Measurements from ENCODE around the gene KCNQ1OT1.

The KCNQ1OT1 gene

GRCh38 chr11:2666401-2666741, 33.4 kb downstream of the KCNQ1OT1 start:
- Histone ChIP-seq H3K9ac (ENCODE audit: low read depth, low read length, poor library complexity, severe bottlenecking) (no peak overlapping the region), H3K4me2 (ENCODE audit: low read depth, low read length, poor library complexity, severe bottlenecking) (no peak overlapping the region), H3K27me3 (ENCODE audit: insufficient read depth, low read length, poor library complexity, severe bottlenecking) (no peaks in the 10 kb centered on the region), H3K9me3 (ENCODE audit: insufficient read depth, low read depth, low read length) (peaks cover under 1% of the 10 kb centered on the region; the same call in 1 of the 2 replicates), H3K9me2 (replicated peaks; ENCODE audit: low read depth, low read length) (no peaks in the 10 kb centered on the region), H4K20me1 (ENCODE audit: insufficient read depth, low read length, poor library complexity, severe bottlenecking) (no peaks in the 10 kb centered on the region), H3K79me2 (ENCODE audit: insufficient read depth, low read length) (peaks cover 16% of the 10 kb centered on the region; the same call in 1 of the 2 replicates), H2AFZ (ENCODE audit: low read length) (no peak overlapping the region), H3K36me3 (ENCODE audit: insufficient read depth, low read length) (peaks cover 8% of the 10 kb centered on the region; the same call in 1 of the 2 replicates), H3K4me1 (ENCODE audit: insufficient read depth, low read length, poor library complexity, severe bottlenecking) (peaks cover 30% of the 10 kb centered on the region), H3F3A (ENCODE audit: low read depth) (no peaks in the 10 kb centered on the region), H3K4me3 (ENCODE audit: low read length, poor library complexity, severe bottlenecking) (no peak overlapping the region)
- TF ChIP-seq EZH2phosphoT487 (IDR thresholded peaks at IDR 0.05; ENCODE audit: borderline replicate concordance) (no peak), CTCF (conservative IDR thresholded peaks at IDR 0.05; ENCODE audit: low read length) (no peak)

- Histone ChIP-seq H3K9me3 (ENCODE audit: insufficient read depth, low read depth, low read length) (peaks cover 7% of the 10 kb centered on the region; the same call in 1 of the 2 replicates), H3K4me3 (ENCODE audit: low read length, poor library complexity, severe bottlenecking) (no peak overlapping the region), H3K27me3 (ENCODE audit: insufficient read depth, low read length, poor library complexity, severe bottlenecking) (no peaks in the 10 kb centered on the region), H3K4me2 (ENCODE audit: low read depth, low read length, poor library complexity, severe bottlenecking) (no peak overlapping the region), H3K9ac (ENCODE audit: low read depth, low read length, poor library complexity, severe bottlenecking) (no peak overlapping the region), H4K20me1 (ENCODE audit: insufficient read depth, low read length, poor library complexity, severe bottlenecking) (no peaks in the 10 kb centered on the region), H3K79me2 (ENCODE audit: insufficient read depth, low read length) (peaks cover 11% of the 10 kb centered on the region; the same call in 1 of the 2 replicates), H2AFZ (ENCODE audit: low read length) (no peak overlapping the region), H3F3A (ENCODE audit: low read depth) (no peaks in the 10 kb centered on the region), H3K4me1 (ENCODE audit: insufficient read depth, low read length, poor library complexity, severe bottlenecking) (peaks cover 23% of the 10 kb centered on the region), H3K36me3 (ENCODE audit: insufficient read depth, low read length) (peaks cover 8% of the 10 kb centered on the region; the same call in 1 of the 2 replicates), H3K9me2 (replicated peaks; ENCODE audit: low read depth, low read length) (no peaks in the 10 kb centered on the region)
- TF ChIP-seq EZH2phosphoT487 (IDR thresholded peaks at IDR 0.05; ENCODE audit: borderline replicate concordance), result no peak
- no peak for TF ChIP-seq CTCF (conservative IDR thresholded peaks at IDR 0.05; ENCODE audit: low read length)
Observed at GRCh38 chr11:2665526-2666400, 34.0 kb downstream of the KCNQ1OT1 start.

GRCh38 chr11:2664791-2665525, 34.8 kb downstream of the KCNQ1OT1 start:
- Histone ChIP-seq H3K9me3 (ENCODE audit: insufficient read depth, low read depth, low read length) (peaks cover 13% of the 10 kb centered on the region; the same call in 1 of the 2 replicates), H4K20me1 (ENCODE audit: insufficient read depth, low read length, poor library complexity, severe bottlenecking) (no peaks in the 10 kb centered on the region), H2AFZ (ENCODE audit: low read length) (no peak overlapping the region), H3K9ac (ENCODE audit: low read depth, low read length, poor library complexity, severe bottlenecking) (no peak overlapping the region), H3K4me2 (ENCODE audit: low read depth, low read length, poor library complexity, severe bottlenecking) (no peak overlapping the region), H3K4me3 (ENCODE audit: low read length, poor library complexity, severe bottlenecking) (no peak overlapping the region), H3K9me2 (replicated peaks; ENCODE audit: low read depth, low read length) (no peaks in the 10 kb centered on the region), H3K79me2 (ENCODE audit: insufficient read depth, low read length) (peaks cover 5% of the 10 kb centered on the region; the same call in 1 of the 2 replicates), H3K4me1 (ENCODE audit: insufficient read depth, low read length, poor library complexity, severe bottlenecking) (peaks cover 15% of the 10 kb centered on the region), H3K27me3 (ENCODE audit: insufficient read depth, low read length, poor library complexity, severe bottlenecking) (no peaks in the 10 kb centered on the region), H3F3A (ENCODE audit: low read depth) (no peaks in the 10 kb centered on the region), H3K36me3 (ENCODE audit: insufficient read depth, low read length) (peaks cover 5% of the 10 kb centered on the region; the same call in 1 of the 2 replicates)
- TF ChIP-seq EZH2phosphoT487 (IDR thresholded peaks at IDR 0.05; ENCODE audit: borderline replicate concordance), result no peak
- TF ChIP-seq CTCF (conservative IDR thresholded peaks at IDR 0.05; ENCODE audit: low read length), result no peak

Measured in Loucy (cell line).